K562 (cell line): Measurements from ENCODE around the gene PDE9A. TPM values are rescaled to one million over a fixed set of nuclear protein-coding genes. Genes with fewer than 3 reads are reported as not detected.

Experiments used
- ATAC-seq: fragments of 200-7000 bp; cut with Tn5 transposase; 3 replicates; pipeline ENCODE4 v1.9.1; 2020; ENCODE audit warnings: moderate library complexity
- BruUV-seq: library from RNA; stranded (reverse); fragments of 400-500 nt; replicated peaks from 2 replicates; lab custom pipeline; 2021; lab: Mats Ljungman, UMichigan
- CTCF ChIA-PET: fragments of 300-600 bp; formaldehyde crosslinking; extraction: SDS; loops from one replicate; lab custom pipeline; 2021; ENCODE audit warnings: low intra/inter-chr PET ratio; lab: Yijun Ruan, JAX
- POLR2A ChIA-PET: fragments of 300-600, 350-650 bp; sonication (Branson Sonifier 250); formaldehyde crosslinking; extraction: SDS; loops from one replicate; lab custom pipeline; 2021; ENCODE audit warnings: antibody characterized with exemption, inconsistent platforms; lab: Yijun Ruan, JAX
- DNase-seq, 4 experiments: peaks; one replicate each; pipeline versions ENCODE4 v3.0.0 to v3.0.0-alpha.2; 2011 to 2018; ENCODE audit warnings: low spot score in 3 of 4, mixed read lengths in 3 of 4; ENCODE audit errors: extremely low read depth in 1 of 4
- FAIRE-seq: peaks from 2 replicates; lab custom pipeline; 2011; peaks lifted over from hg19 to GRCh38; lab: Jason Lieb, UNC
- H2AFZ ChIP-seq: 2 replicates; pipeline ENCODE4 v1.6.0; 2011; ENCODE audit warnings: low read depth, low read length, control low read depth, inconsistent platforms
- H3K27ac ChIP-seq: fragments of 200-600 bp; 3 replicates; pipeline ENCODE4 v1.8.0; 2011; ENCODE audit warnings: low read depth, mild to moderate bottlenecking, control low read depth, inconsistent platforms, low read length, moderate library complexity, mixed read lengths; ENCODE audit errors: extremely low read depth
- H3K27me3 ChIP-seq, 2 experiments: fragments of 300-600 bp in 1 of 2; 2 replicates in 1 of 2; 3 replicates in 1 of 2; pipeline versions ENCODE4 v1.6.0 to v1.8.0; 2011; ENCODE audit warnings: inconsistent platforms in 2 of 2, low read length in 2 of 2, mild to moderate bottlenecking in 1 of 2, mixed read lengths in 1 of 2, moderate library complexity in 1 of 2; ENCODE audit not compliant: control insufficient read depth in 2 of 2, insufficient read depth in 2 of 2
- H3K36me3 ChIP-seq: fragments of 300-600 bp; 3 replicates; pipeline ENCODE4 v1.8.0; 2011; ENCODE audit warnings: mild to moderate bottlenecking, low read length, inconsistent platforms; ENCODE audit not compliant: control insufficient read depth, insufficient read depth
- H3K4me1 ChIP-seq, 2 experiments: fragments of 200-600 bp in 1 of 2; replicated peaks in 1 of 2; 2 replicates in 1 of 2; 3 replicates in 1 of 2; pipeline versions ENCODE4 v1.5.1 to v1.8.0; 2011; ENCODE audit warnings: inconsistent platforms in 2 of 2, low read length in 2 of 2, mild to moderate bottlenecking in 1 of 2, mixed read lengths in 1 of 2, moderate library complexity in 1 of 2; ENCODE audit not compliant: control insufficient read depth in 2 of 2, insufficient read depth in 2 of 2
- H3K4me2 ChIP-seq: 2 replicates; pipeline ENCODE4 v1.6.1; 2011; ENCODE audit warnings: low read length, control low read depth, inconsistent platforms, mixed read lengths; ENCODE audit not compliant: insufficient read depth
- H3K4me3 ChIP-seq: fragments of 200-600 bp; sonication (generic), shearing (Covaris generic); 2 replicates; pipeline ENCODE4 v1.5.1; 2016; ENCODE audit warnings: control low read depth, inconsistent platforms
- H3K79me2 ChIP-seq: fragments of 200-600 bp; 3 replicates; pipeline ENCODE4 v1.8.0; 2011; ENCODE audit warnings: low read length, inconsistent platforms; ENCODE audit not compliant: control insufficient read depth, insufficient read depth
- H3K9ac ChIP-seq, 2 experiments: 2 replicates each; pipeline versions ENCODE4 v1.6.0 to v1.6.1; 2011; ENCODE audit warnings: low read depth in 2 of 2, low read length in 2 of 2, control low read depth in 1 of 2, inconsistent platforms in 1 of 2, mild to moderate bottlenecking in 1 of 2, mixed read lengths in 1 of 2; ENCODE audit not compliant: insufficient read depth in 1 of 2
- H3K9me1 ChIP-seq: one replicate; pipeline ENCODE4 v1.6.0; 2011; ENCODE audit warnings: inconsistent platforms, mild to moderate bottlenecking, low read length, moderate library complexity; ENCODE audit not compliant: control insufficient read depth, insufficient read depth
- H3K9me3 ChIP-seq: replicated peaks from 2 replicates; pipeline ENCODE4 v1.5.1; 2011; ENCODE audit warnings: low read depth, low read length, inconsistent platforms; ENCODE audit not compliant: control insufficient read depth, insufficient read depth
- H4K20me1 ChIP-seq: replicated peaks from 2 replicates; pipeline ENCODE4 v1.6.1; 2011; ENCODE audit warnings: low read length, inconsistent platforms, mixed read lengths; ENCODE audit not compliant: control insufficient read depth, insufficient read depth
- CBFA2T3 ChIP-seq: fragments of 450-650 bp; IDR thresholded peaks from 2 replicates; pipeline ENCODE4 v1.6.1; 2017
- CREM ChIP-seq: IDR thresholded peaks from 2 replicates; pipeline ENCODE4 v1.6.1; 2014; ENCODE audit warnings: antibody characterized with exemption, low read depth
- CXXC5 ChIP-seq: fragments of 250-450 bp; sonication (Bioruptor Pico); IDR thresholded peaks from 2 replicates; pipeline ENCODE4 v1.8.0; 2022; ENCODE audit warnings: inconsistent platforms, mild to moderate bottlenecking, moderate library complexity
- KDM4B ChIP-seq, 2 experiments: fragments of 450-650 bp in 1 of 2; sonication (generic) in 1 of 2; IDR thresholded peaks; 2 replicates each; pipeline ENCODE4 v1.6.1; 2016 to 2017; ENCODE audit warnings: borderline replicate concordance in 2 of 2, antibody characterized with exemption in 1 of 2, low read depth in 1 of 2, mild to moderate bottlenecking in 1 of 2
- NKRF ChIP-seq: fragments of 450-650 bp; IDR thresholded peaks from 2 replicates; pipeline ENCODE4 v1.6.1; 2016; ENCODE audit warnings: borderline replicate concordance
- NR3C1 ChIP-seq: sonication (generic); formaldehyde crosslinking; IDR thresholded peaks from 2 replicates; pipeline ENCODE4 v1.8.1; 2022; ENCODE audit warnings: missing genetic modification reagents
- PREB ChIP-seq: sonication (generic); formaldehyde crosslinking; IDR thresholded peaks from 2 replicates; pipeline ENCODE4 v1.8.1; 2023; ENCODE audit warnings: mild to moderate bottlenecking, missing genetic modification reagents
- PRPF4 ChIP-seq: fragments of 200-400 bp; formaldehyde crosslinking; IDR thresholded peaks from one replicate; pipeline ENCODE4 v1.6.1; 2017; ENCODE audit warnings: low read length, low read depth, mild to moderate bottlenecking; ENCODE audit not compliant: insufficient read depth, poor library complexity, severe bottlenecking
- ZBTB34 ChIP-seq: fragments of 250-450 bp; sonication (Bioruptor Pico); IDR thresholded peaks from 2 replicates; pipeline ENCODE4 v1.8.0; 2021; ENCODE audit warnings: mild to moderate bottlenecking, moderate library complexity
- ZNF561 ChIP-seq: fragments of 450-650 bp; formaldehyde crosslinking; conservative IDR thresholded peaks from 2 replicates; pipeline ENCODE4 v1.4.0; 2020; ENCODE audit warnings: mild to moderate bottlenecking, moderate library complexity
- ZNF584 ChIP-seq: fragments of 200-800 bp; sonication (Bioruptor generic); IDR thresholded peaks from 2 replicates; pipeline ENCODE4 v1.6.1; 2016; ENCODE audit warnings: low read depth, mild to moderate bottlenecking, missing genetic modification characterization, missing compliant biosample characterization
- ZNF75A ChIP-seq: fragments of 450-650 bp; formaldehyde crosslinking; IDR thresholded peaks from 2 replicates; pipeline ENCODE4 v1.4.0; 2020; ENCODE audit warnings: mild to moderate bottlenecking
- WGBS: fragments of 100-300 bp; shearing (Covaris generic); methylation state at CpG from one replicate; pipeline ENCODE4 v1.1.6; 2016; ENCODE audit warnings: low coverage, mixed read lengths; ENCODE audit not compliant: insufficient coverage; ENCODE audit errors: missing lambda C conversion rate; 5-methylcytosine and 5-hydroxymethylcytosine counted together
- in situ Hi-C: fragments of 300-500 bp; cut with MboI; formaldehyde crosslinking; loops from 4 replicates; pipeline ENCODE4 v1.15.0; 2018; ENCODE audit warnings: inconsistent platforms, mixed read lengths
- intact Hi-C: fragments of 100-400 bp; cut with micrococcal nuclease; formaldehyde crosslinking; loops from 2 replicates; pipeline ENCODE4 v1.14.2; 2022
- polyA plus RNA-seq, 8 experiments: library from polyadenylated mRNA; depleted of rRNA in 4 of 8; stranded (reverse) in 5 of 8; unstranded in 3 of 8; fragments of >200 nt; fragmentation: Nextera tagmentation in 2 of 8; fragmentation: Illumina TruSeq in 1 of 8; extraction: Ambion mirVana in 2 of 8; extraction: Trizol in 1 of 8; gene quantifications; 2 replicates each; pipeline versions ENCODE4 v1.2.1 to v1.2.3, GENCODE V29; 2011 to 2014; ENCODE audit warnings: inconsistent platforms in 1 of 8, missing spikeins in 1 of 8
- total RNA-seq, 7 experiments: library from RNA; depleted of rRNA in 6 of 7; stranded (reverse); fragments of >200 nt in 6 of 7; fragmentation: Illumina TruSeq in 2 of 7; extraction: Trizol in 2 of 7; gene quantifications; 2 replicates each; pipeline versions ENCODE4 v1.2.1 to v1.2.3, GENCODE V29; 2011 to 2021; ENCODE audit warnings: low replicate concordance in 1 of 7
- TF ChIP-seq, protein P1 (sequence below): sonication (generic); formaldehyde crosslinking; IDR thresholded peaks from 2 replicates; pipeline ENCODE4 v1.8.1; 2023; ENCODE audit warnings: missing genetic modification reagents, mild to moderate bottlenecking, borderline replicate concordance

PDE9A gene
- total and polyA plus RNA-seq, 9 of the 15 experiments (the other 6 are each of a cell fraction or from before 2014, with no cell fraction given) = 0.07 to 0.27 TPM; not detected in 7

GRCh38 chr21:42675403-42675802 lies 22.0 kb downstream of the PDE9A start:
- no peak overlapping the region for H3K9ac ChIP-seq
- no peak for FAIRE-seq
- no peaks in the 10 kb centered on the region for H3K79me2 ChIP-seq
- peaks cover under 1% of the 10 kb centered on the region; the same call in 1 of the 2 replicates for H3K9me3 ChIP-seq
- no peak overlapping the region for H2AFZ ChIP-seq
- BruUV-seq = no TSS peak
- H3K4me1 ChIP-seq = no peaks in the 10 kb centered on the region
- H3K36me3 ChIP-seq = no peaks in the 10 kb centered on the region
- H3K27me3 ChIP-seq = peaks cover 64 to 86% of the 10 kb centered on the region in 2 experiments
- DNase-seq = no peak
- ChIA-PET CTCF (no interaction called here), POLR2A (interaction anchor here (1.4 kb wide), 1 partner anchor 17 kb away, joined by 4 read pairs; no protein-coding TSS in a partner anchor)
- no peak for ATAC-seq
- peaks cover 10% of the 10 kb centered on the region for H4K20me1 ChIP-seq
- in situ Hi-C loops = no loop called here
- 2% methylated on average over 15 of the region's 15 CpGs for WGBS
- H3K9me1 ChIP-seq = no peaks in the 10 kb centered on the region
- no peak overlapping the region for H3K4me2 ChIP-seq
- intact Hi-C loops = no loop called here
- H3K4me3 ChIP-seq = no peak overlapping the region
- TF ChIP-seq CXXC5 (no peak), NKRF (no peak), CBFA2T3 (no peak), NR3C1 (CRISPR knock-in tag) (no peak), ZBTB34 (CRISPR knock-in tag) (no peak), PRPF4 (no peak), ZNF561 (no peak), ZNF75A (no peak), CREM (no peak), KDM4B (IDR thresholded peaks at IDR 0.05; ENCODE audit: borderline replicate concordance in 2 of 2, low read depth in 1 of 2) (no peak), ZNF584 (CRISPR knock-in tag) (no peak), PREB (CRISPR knock-in tag) (no peak)
- TF ChIP-seq, protein P1, sequence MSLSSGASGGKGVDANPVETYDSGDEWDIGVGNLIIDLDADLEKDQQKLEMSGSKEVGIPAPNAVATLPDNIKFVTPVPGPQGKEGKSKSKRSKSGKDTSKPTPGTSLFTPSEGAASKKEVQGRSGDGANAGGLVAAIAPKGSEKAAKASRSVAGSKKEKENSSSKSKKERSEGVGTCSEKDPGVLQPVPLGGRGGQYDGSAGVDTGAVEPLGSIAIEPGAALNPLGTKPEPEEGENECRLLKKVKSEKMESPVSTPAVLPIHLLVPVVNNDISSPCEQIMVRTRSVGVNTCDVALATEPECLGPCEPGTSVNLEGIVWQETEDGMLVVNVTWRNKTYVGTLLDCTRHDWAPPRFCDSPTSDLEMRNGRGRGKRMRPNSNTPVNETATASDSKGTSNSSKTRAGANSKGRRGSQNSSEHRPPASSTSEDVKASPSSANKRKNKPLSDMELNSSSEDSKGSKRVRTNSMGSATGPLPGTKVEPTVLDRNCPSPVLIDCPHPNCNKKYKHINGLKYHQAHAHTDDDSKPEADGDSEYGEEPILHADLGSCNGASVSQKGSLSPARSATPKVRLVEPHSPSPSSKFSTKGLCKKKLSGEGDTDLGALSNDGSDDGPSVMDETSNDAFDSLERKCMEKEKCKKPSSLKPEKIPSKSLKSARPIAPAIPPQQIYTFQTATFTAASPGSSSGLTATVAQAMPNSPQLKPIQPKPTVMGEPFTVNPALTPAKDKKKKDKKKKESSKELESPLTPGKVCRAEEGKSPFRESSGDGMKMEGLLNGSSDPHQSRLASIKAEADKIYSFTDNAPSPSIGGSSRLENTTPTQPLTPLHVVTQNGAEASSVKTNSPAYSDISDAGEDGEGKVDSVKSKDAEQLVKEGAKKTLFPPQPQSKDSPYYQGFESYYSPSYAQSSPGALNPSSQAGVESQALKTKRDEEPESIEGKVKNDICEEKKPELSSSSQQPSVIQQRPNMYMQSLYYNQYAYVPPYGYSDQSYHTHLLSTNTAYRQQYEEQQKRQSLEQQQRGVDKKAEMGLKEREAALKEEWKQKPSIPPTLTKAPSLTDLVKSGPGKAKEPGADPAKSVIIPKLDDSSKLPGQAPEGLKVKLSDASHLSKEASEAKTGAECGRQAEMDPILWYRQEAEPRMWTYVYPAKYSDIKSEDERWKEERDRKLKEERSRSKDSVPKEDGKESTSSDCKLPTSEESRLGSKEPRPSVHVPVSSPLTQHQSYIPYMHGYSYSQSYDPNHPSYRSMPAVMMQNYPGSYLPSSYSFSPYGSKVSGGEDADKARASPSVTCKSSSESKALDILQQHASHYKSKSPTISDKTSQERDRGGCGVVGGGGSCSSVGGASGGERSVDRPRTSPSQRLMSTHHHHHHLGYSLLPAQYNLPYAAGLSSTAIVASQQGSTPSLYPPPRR = no peak
- no peak overlapping the region for H3K27ac ChIP-seq
